Measurements from ENCODE around the gene SALL3.
A peak's percentile ranks its signal among the peaks of the same experiment; 100 is the strongest.

Gene SALL3

DNA sequence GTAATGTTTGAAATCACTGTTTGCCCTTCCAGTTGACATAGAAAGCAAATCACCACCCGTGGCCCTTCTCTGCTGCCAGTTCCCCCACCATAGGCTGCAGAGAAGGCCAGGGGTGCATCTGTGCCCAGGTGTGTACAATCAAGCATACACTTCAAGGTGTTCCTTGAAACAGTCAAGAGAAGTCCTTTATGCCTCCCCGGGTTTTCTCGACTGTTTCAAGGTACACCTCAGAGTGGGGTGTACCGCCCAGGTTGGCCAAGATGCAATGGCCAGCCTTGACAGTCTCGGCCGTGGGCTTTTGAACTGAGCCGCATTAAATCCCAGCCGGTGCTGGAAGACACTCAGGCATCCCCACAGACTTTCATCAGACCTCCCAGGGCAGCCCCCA lies 68.6 kb downstream of the SALL3 start:
- Histone ChIP-seq H3K4me2 (ENCODE audit: insufficient read depth, low read length, poor library complexity, severe bottlenecking) (no peak overlapping the region), H2BK12ac (ENCODE audit: low read length) (no peak overlapping the region), H2BK5ac (ENCODE audit: low read length) (no peak overlapping the region), H4K91ac (ENCODE audit: low read depth, low read length, poor library complexity) (no peak overlapping the region), H4K8ac (ENCODE audit: low read depth, low read length) (no peak overlapping the region), H3K9ac (ENCODE audit: low read depth, low read length, poor library complexity) (no peak overlapping the region), H3K79me1 (ENCODE audit: low read depth, low read length) (no peaks in the 10 kb centered on the region), H3K27ac (replicated peaks; ENCODE audit: low read length) (no peak overlapping the region), H3K27me3 (ENCODE audit: control insufficient read depth in 3 of 3, insufficient read depth in 3 of 3, low read depth in 1 of 3, low read length in 3 of 3) (no peaks in the 10 kb centered on the region), H3K23ac (ENCODE audit: low read depth, low read length, poor library complexity) (peak overlapping the region; percentile 78), H2BK15ac (ENCODE audit: low read length) (no peak overlapping the region), H3K4ac (ENCODE audit: low read length) (no peak overlapping the region), H3K4me3 (ENCODE audit: low read length in 2 of 2) (no peak overlapping the region), H2BK120ac (ENCODE audit: low read depth, low read length) (no peak overlapping the region), H3K18ac (ENCODE audit: low read length) (peak overlapping the region; percentile 71), H2AFZ (ENCODE audit: low read length) (no peak overlapping the region), H2AK5ac (ENCODE audit: low read depth, low read length) (no peak overlapping the region), H3K4me1 (ENCODE audit: control insufficient read depth in 2 of 2, insufficient read depth in 1 of 2, low read depth in 1 of 2, low read length in 2 of 2) (no peaks in the 10 kb centered on the region), H3K36me3 (replicated peaks in 1 of 2; ENCODE audit: control insufficient read depth in 2 of 2, insufficient read depth in 2 of 2, low read length in 2 of 2) (no peaks in the 10 kb centered on the region), H3K14ac (ENCODE audit: low read length) (peak overlapping the region; percentile 8), H3K9me3 (replicated peaks in 1 of 2; ENCODE audit: control insufficient read depth in 2 of 2, insufficient read depth in 1 of 2, low read depth in 1 of 2, low read length in 2 of 2) (peaks cover 0 to 2% of the 10 kb centered on the region in 2 donors)
- DNase-seq (ENCODE audit: low spot score): no peak
- no CpG with 5 or more reads among the region's 8 CpGs for WGBS, 2 donors (ENCODE audit: extremely low coverage in 2 of 2, insufficient read length in 2 of 2, insufficient replicate concordance in 1 of 2)

DNA sequence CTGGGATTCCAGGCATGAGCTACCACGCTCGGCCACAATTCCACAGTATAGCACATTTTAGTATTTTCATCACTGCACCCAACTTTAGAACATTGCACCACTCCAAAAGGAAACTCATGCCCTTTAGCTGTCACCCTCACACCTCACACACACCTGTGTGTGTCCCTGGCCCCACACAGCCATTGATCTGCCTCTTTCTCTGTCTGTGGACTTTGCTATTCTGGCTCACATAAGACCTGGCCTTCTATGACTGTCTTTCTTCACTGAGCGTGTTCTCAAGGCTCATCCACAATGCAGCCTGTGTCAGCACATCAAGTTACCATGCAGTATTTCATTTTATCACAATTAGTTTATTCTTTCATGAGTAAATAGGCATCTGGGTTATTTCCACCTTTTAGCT lies 69.9 kb downstream of the SALL3 start:
- Histone ChIP-seq H2AK5ac (ENCODE audit: low read depth, low read length) (no peak overlapping the region), H3K4ac (ENCODE audit: low read length) (no peak overlapping the region), H3K36me3 (replicated peaks in 1 of 2; ENCODE audit: control insufficient read depth in 2 of 2, insufficient read depth in 2 of 2, low read length in 2 of 2) (no peaks in the 10 kb centered on the region), H4K8ac (ENCODE audit: low read depth, low read length) (no peak overlapping the region), H3K4me3 (ENCODE audit: low read length in 2 of 2) (no peak overlapping the region), H3K23ac (ENCODE audit: low read depth, low read length, poor library complexity) (no peak overlapping the region), H3K27ac (replicated peaks; ENCODE audit: low read length) (no peak overlapping the region), H2BK5ac (ENCODE audit: low read length) (no peak overlapping the region), H2BK120ac (ENCODE audit: low read depth, low read length) (no peak overlapping the region), H3K18ac (ENCODE audit: low read length) (no peak overlapping the region), H3K9ac (ENCODE audit: low read depth, low read length, poor library complexity) (no peak overlapping the region), H3K27me3 (ENCODE audit: control insufficient read depth in 3 of 3, insufficient read depth in 3 of 3, low read depth in 1 of 3, low read length in 3 of 3) (peaks cover 0 to 3% (median 0%) of the 10 kb centered on the region in 3 experiments), H2BK15ac (ENCODE audit: low read length) (no peak overlapping the region), H3K4me2 (ENCODE audit: insufficient read depth, low read length, poor library complexity, severe bottlenecking) (no peak overlapping the region), H2AFZ (ENCODE audit: low read length) (no peak overlapping the region), H4K91ac (ENCODE audit: low read depth, low read length, poor library complexity) (no peak overlapping the region), H3K79me1 (ENCODE audit: low read depth, low read length) (no peaks in the 10 kb centered on the region), H2BK12ac (ENCODE audit: low read length) (no peak overlapping the region), H3K9me3 (replicated peaks in 1 of 2; ENCODE audit: control insufficient read depth in 2 of 2, insufficient read depth in 1 of 2, low read depth in 1 of 2, low read length in 2 of 2) (peaks cover 0 to 2% of the 10 kb centered on the region in 2 donors), H3K4me1 (ENCODE audit: control insufficient read depth in 2 of 2, insufficient read depth in 1 of 2, low read depth in 1 of 2, low read length in 2 of 2) (no peaks in the 10 kb centered on the region), H3K14ac (ENCODE audit: low read length) (no peak overlapping the region)
- DNase-seq (ENCODE audit: low spot score): no peak
- WGBS, 2 donors (ENCODE audit: extremely low coverage in 2 of 2, insufficient read length in 2 of 2, insufficient replicate concordance in 1 of 2): no CpG with 5 or more reads among the region's 3 CpGs
